GM19395 (cell line): ENCODE data around the gene SYCP2.
A peak's percentile ranks its signal among the peaks of the same experiment; 100 is the strongest.
"Not testable (repeated sequence)": the region's sequence is repeated elsewhere in the genome, so short reads cannot be mapped to it uniquely, and the experiment has no call there.

Experiments used
- ATAC-seq: cut with Tn5 transposase; IDR thresholded peaks from one replicate; pipeline ENCODE4 v1.9.1; 2021; ENCODE audit warnings: mild to moderate bottlenecking, moderate library complexity; ENCODE audit not compliant: unreplicated experiment

Gene SYCP2

GRCh38 chr20:59933296-59933848, at the start of gene SYCP2:
SYCP2 (minus strand) TSS chr20:59933637; CDS start chr20:59922413, 11,224 bp downstream.
- peak; percentile 34 for ATAC-seq

GRCh38 chr20:59983076-59983475, 49.6 kb upstream of the SYCP2 start:
- ATAC-seq, result no peak

- no peak for ATAC-seq
These were observed 43.6 kb upstream of the SYCP2 start for GRCh38 chr20:59977086-59977485.

DNA sequence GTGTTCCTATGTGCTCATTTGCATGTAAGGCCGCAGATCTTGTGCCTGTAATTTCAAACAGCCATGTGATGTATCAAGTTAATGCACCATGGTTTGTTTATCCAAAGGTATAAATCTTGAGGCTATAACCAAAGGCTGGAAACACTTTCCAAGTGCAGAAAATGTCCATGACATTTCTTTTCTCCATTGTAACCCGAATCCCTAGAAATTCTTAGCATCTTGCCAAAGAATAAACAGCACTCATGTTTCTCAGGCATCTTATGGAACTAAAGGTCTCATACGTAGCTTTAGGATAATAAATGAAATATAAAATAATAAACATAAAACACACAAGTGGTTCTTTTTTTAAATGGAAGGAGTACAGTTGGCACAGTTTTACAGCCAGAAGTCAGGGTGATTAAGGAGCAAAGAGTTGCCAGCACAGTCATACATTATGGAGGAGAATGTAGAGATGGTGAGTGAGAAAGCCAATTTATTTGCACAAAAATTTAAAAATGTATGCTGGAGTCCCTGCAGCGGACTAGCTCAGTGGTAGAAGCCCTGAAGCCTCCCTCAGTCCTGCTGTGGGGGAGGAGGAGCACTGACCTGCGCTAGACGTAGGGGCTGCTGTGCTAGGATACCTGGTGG, 42.8 kb upstream of the SYCP2 start:
- ATAC-seq, result no peak

- ATAC-seq, result no peak
These were observed 38.8 kb upstream of the SYCP2 start for GRCh38 chr20:59972037-59972801.

DNA sequence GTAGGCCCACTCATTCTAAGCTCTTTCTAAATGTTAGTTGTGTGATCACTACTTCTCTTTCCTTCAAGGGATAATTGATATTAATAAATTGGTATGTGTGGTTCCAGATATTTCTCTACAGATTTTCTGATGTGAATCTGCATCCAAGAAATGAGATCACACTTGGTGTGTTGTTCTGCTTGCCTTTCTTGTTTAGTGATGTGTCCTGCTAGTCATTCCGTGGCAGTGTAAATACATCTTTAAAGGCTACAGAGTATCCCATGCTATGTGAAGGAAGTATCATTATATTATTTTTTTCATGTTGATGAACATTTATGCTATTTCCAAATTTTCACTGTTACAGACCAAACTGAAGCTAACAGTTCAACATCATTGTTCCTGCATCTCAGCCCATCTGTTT, 38.0 kb upstream of the SYCP2 start:
- no peak for ATAC-seq

GRCh38 chr20:59966428-59966827, 33.0 kb upstream of the SYCP2 start:
- no peak for ATAC-seq

DNA sequence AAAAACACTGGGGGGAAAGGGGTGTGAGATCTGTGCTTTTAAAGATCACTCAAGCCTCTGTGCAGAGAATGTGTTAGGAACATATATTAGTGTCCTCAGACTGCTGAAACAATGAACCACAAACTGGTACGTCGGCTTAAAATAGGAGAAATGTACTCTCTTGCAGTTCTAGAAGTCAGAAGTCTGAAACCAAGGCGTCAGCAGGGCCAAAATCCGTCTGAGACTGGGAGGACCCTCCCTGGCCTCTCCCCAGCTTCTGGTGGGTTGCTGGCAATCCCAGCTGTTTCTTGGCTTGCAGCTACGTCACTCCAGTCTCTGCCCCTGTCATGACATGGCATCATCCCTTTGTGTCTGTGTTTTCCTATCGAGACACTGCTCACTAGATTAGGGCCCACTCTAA, 28.7 kb upstream of the SYCP2 start:
- ATAC-seq, result no peak

DNA sequence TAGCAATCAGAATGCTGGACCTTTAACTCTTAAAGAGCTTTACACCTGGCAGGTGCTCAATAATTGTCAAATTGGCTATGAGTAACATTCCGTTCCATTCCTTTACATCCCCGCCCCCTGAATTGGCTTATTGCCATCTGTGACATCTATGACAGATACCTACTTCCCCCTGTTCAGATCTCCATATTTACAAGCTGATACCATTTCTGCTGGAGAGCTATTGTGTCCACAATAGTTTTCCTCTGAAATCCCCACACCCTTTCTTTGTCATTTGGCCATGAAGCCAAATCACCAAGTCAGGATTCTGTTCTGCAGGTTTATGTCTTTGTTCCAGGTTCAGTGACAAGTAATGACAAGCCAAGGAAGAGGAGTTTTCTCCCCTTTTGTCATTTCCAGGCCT, 28.0 kb upstream of the SYCP2 start:
- ATAC-seq, result no peak

DNA sequence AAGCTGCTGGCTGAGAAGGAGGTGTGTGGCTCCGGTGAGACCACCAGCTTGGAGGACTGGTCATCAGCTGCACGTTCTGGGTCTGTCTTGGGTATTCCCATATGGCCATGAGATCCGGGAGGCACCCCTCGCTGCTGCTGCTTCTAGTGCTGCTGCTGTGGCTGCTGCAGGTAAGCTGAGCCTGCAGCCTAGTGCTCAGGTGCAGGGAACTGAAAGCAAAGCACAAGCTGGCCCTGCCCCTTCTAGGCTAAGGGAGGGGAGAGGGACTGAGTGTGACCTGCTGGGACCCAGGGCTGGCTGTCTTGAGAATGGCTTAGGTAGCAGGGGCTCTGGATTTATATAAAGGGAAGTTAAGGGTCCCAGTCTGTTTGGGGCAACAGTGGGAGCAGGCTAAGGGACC, 25.2 kb upstream of the SYCP2 start:
- ATAC-seq, result no peak

GRCh38 chr20:59958123-59958522, 24.7 kb upstream of the SYCP2 start, which contains the start of gene CDH26:
CDH26 (plus strand) TSS chr20:59958423; CDS start chr20:59958727, 304 bp downstream.
- no peak for ATAC-seq

GRCh38 chr20:59957568-59957967, 24.1 kb upstream of the SYCP2 start:
- not testable (repeated sequence) for ATAC-seq

GRCh38 chr20:59955131-59955796, 21.8 kb upstream of the SYCP2 start:
- no peak for ATAC-seq

GRCh38 chr20:59954718-59955117, 21.3 kb upstream of the SYCP2 start:
- no peak for ATAC-seq

GRCh38 chr20:59949911-59950310, 16.5 kb upstream of the SYCP2 start:
- ATAC-seq, result no peak

DNA sequence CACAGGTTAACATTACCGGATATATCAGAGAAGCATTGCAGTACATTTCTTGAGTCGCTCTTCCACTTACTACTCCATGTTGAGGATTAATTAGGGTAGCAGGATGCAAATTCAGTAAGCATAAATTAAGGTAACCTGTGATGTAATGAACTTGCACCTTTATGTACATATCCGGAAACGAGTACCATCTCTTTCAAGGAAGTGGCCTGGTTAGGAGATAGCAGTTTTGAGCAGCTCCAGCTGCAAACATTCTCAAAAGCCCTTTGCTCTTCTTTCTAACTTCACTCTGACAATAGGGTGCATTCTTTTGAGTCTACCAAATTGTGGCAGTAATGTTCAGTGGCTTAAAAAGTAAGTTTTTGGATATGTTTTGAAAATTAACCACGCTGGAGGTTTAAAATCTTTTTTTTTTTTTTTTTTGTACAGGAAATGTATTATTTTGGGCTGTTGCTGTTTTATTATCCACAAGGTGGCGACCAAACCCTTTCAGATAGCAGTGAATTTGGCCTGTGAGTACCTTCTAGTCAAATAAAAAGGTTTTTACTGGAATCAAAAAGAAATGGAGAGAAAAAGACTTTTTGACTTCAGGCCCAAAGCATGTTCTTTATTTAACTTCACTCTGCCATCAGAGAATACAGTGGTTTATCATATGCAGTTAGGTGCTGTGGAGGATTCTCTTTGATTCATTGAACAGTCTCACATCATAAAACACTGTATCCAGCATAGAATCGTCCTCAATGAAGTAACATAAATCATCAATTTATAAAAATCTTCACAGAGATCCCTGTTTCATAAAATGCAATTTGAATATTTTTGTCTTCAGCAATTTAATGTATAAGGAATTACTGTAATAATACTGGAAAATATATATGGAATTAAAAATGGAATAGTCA, 15.6 kb upstream of the SYCP2 start:
- no peak for ATAC-seq

DNA sequence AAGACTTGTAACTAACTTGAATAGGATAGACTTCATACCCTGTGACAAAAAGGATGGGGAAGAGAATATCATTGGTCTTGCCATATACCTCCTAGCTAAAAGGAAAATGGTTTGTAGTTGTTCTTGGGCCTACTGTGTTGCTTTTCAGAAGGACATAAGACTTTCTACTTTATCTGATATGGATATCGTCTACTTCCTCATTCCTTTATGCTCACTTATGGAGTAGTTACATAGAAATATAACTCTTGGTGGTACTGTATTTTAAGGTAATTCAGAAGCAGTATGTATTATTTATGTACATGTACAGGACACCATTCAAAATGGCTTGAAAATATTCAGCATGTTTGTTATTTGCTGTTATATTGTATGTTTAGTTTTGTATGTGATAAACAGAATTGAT, 14.8 kb upstream of the SYCP2 start:
- ATAC-seq, result no peak

- no peak for ATAC-seq
These were observed 13.9 kb upstream of the SYCP2 start for GRCh38 chr20:59947376-59947775.

- ATAC-seq, result no peak
These were observed 12.3 kb upstream of the SYCP2 start for GRCh38 chr20:59945731-59946130.

GRCh38 chr20:59945175-59945574, 11.7 kb upstream of the SYCP2 start:
- ATAC-seq, result no peak

- ATAC-seq, result no peak
These were observed 11.3 kb upstream of the SYCP2 start for GRCh38 chr20:59944726-59945125.
